H1 (cell line): ENCODE measurements around the gene ANKRD62.
A peak's percentile ranks its signal among the peaks of the same experiment; 100 is the strongest.

ENCODE experiments used
- CTCF ChIP-seq, 3 experiments: IDR thresholded peaks; 1 replicate in 2 of 3; 2 replicates in 1 of 3; pipeline versions ENCODE4 v1.5.1 to v1.6.1; 2011; ENCODE audit warnings: low read length in 3 of 3, mild to moderate bottlenecking in 3 of 3, inconsistent platforms in 2 of 3, low read depth in 1 of 3, moderate library complexity in 1 of 3; ENCODE audit not compliant: insufficient read depth in 1 of 3; ENCODE audit errors: control extremely low read depth in 1 of 3
- EP300 ChIP-seq, 2 experiments: IDR thresholded peaks; 1 replicate in 1 of 2; 2 replicates in 1 of 2; pipeline ENCODE4 v1.6.1; 2011 to 2012; ENCODE audit warnings: low read depth in 2 of 2, low read length in 2 of 2, mild to moderate bottlenecking in 2 of 2, borderline replicate concordance in 1 of 2, inconsistent platforms in 1 of 2, moderate library complexity in 1 of 2
- JUN ChIP-seq: IDR thresholded peaks from 2 replicates; pipeline ENCODE4 v1.6.1; 2011; ENCODE audit warnings: low read depth, mild to moderate bottlenecking, improper control_type of control experiment, low read length
- MAX ChIP-seq: IDR thresholded peaks from 2 replicates; pipeline ENCODE4 v1.6.1; 2012; ENCODE audit warnings: inconsistent platforms
- POLR2A ChIP-seq, 2 experiments: IDR thresholded peaks; 1 replicate in 1 of 2; 2 replicates in 1 of 2; pipeline ENCODE4 v1.6.1; 2011; ENCODE audit warnings: low read depth in 2 of 2, low read length in 2 of 2, mild to moderate bottlenecking in 2 of 2; ENCODE audit errors: control extremely low read depth in 1 of 2
- RNF2 ChIP-seq: fragments of 200-900, 300-1000 bp; sonication (generic); IDR thresholded peaks from 2 replicates; pipeline ENCODE4 v1.7.1; 2016; ENCODE audit warnings: borderline replicate concordance, low read depth, mild to moderate bottlenecking, antibody characterized with exemption, low read length; ENCODE audit not compliant: poor library complexity, severe bottlenecking; ENCODE audit errors: missing control alignments
- USF2 ChIP-seq: IDR thresholded peaks from 2 replicates; pipeline ENCODE4 v1.6.1; 2011; ENCODE audit warnings: low read length, improper control_type of control experiment
- ZNF274 ChIP-seq: IDR thresholded peaks from 2 replicates; pipeline ENCODE4 v1.7.0; 2012; ENCODE audit warnings: low read length, borderline replicate concordance; ENCODE audit errors: extremely low read depth

- TF ChIP-seq EP300 (IDR thresholded peaks at IDR 0.05; ENCODE audit: borderline replicate concordance in 1 of 2, low read depth in 2 of 2, low read length in 2 of 2): no peak
- peak in 2 of 3 experiments; percentile 6 to 27; a peak in 2 of 4 replicates for TF ChIP-seq CTCF (IDR thresholded peaks at IDR 0.05; ENCODE audit: control extremely low read depth in 1 of 3, insufficient read depth in 1 of 3, low read depth in 1 of 3, low read length in 3 of 3)
- TF ChIP-seq USF2: no peak
- TF ChIP-seq ZNF274: no peak
- no peak for TF ChIP-seq MAX
- no peak for TF ChIP-seq RNF2
- no peak for TF ChIP-seq POLR2A (IDR thresholded peaks at IDR 0.05; ENCODE audit: control extremely low read depth in 1 of 2, low read depth in 2 of 2, low read length in 2 of 2)
- TF ChIP-seq JUN: no peak
Observed at GRCh38 chr18:12085136-12085535, 8.5 kb upstream of the ANKRD62 start.
